C4-2B (cell line): ENCODE measurements around the gene ASB3.
"Not testable (repeated sequence)": the region's sequence is repeated elsewhere in the genome, so short reads cannot be mapped to it uniquely, and the experiment has no call there.

Experiments
- H3K27ac ChIP-seq: fragments of 450-650 bp; 2 replicates; pipeline ENCODE4 v1.5.1; 2017
- ZFX ChIP-seq: fragments of 450-650 bp; IDR thresholded peaks from 2 replicates; pipeline ENCODE4 v1.6.1; 2017
- TF ChIP-seq, protein P1 (sequence below): fragments of 450-650 bp; conservative IDR thresholded peaks from 2 replicates; pipeline ENCODE4 v1.5.1; 2017; ENCODE audit warnings: mild to moderate bottlenecking

The ASB3 gene

DNA sequence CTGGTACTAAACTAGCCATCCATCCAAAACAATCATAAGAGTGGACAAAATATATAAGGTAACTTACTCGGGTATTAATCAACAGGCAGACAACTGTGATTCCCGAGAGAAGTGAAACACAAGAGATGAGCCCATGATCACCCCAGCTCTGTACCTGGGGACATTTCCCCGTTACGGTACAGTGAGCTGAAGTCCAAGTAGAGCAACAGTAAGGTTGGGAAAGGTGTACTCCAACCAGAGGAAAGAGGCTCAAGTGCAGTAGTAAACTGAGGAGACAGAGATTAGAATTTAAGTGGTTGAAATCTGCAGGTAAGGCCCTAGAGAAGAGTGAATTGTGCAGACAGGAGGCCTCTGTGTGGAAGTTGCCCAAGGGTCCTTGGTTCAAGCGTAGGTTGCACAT lies 49.7 kb downstream of the ASB3 start:
- no peak overlapping the region for H3K27ac ChIP-seq
- no peak for TF ChIP-seq ZFX
- TF ChIP-seq, protein P1, sequence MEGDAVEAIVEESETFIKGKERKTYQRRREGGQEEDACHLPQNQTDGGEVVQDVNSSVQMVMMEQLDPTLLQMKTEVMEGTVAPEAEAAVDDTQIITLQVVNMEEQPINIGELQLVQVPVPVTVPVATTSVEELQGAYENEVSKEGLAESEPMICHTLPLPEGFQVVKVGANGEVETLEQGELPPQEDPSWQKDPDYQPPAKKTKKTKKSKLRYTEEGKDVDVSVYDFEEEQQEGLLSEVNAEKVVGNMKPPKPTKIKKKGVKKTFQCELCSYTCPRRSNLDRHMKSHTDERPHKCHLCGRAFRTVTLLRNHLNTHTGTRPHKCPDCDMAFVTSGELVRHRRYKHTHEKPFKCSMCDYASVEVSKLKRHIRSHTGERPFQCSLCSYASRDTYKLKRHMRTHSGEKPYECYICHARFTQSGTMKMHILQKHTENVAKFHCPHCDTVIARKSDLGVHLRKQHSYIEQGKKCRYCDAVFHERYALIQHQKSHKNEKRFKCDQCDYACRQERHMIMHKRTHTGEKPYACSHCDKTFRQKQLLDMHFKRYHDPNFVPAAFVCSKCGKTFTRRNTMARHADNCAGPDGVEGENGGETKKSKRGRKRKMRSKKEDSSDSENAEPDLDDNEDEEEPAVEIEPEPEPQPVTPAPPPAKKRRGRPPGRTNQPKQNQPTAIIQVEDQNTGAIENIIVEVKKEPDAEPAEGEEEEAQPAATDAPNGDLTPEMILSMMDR: no peak

DNA sequence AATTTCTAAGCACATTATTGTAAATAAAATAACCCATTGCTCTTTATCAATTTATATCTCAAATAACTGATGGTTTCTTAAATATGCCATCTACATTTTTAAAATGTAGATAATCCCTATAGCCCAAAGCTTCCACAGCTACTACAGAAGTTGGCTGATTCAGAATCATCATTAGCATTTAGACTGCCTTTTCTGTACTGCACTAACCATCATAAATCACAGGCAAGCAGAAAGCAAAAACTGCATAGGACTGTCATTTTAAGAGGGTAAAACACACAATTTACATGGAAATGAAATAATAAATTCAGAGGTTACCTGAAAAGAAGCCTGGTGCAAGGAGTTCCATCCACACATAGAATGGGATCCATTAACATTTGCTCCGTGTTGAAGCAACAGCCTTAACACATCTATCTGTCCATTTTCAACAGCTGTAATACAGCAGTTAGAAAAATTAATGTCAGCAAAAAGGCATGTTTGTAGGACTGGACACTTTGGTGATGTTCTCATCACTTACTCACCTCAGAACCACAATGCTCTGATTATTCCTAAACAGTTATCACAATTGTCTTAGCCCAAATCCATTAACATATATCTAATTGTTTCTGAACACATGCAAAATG lies 57.5 kb downstream of the ASB3 start:
- TF ChIP-seq, protein P1: no peak
- TF ChIP-seq ZFX: no peak
- no peak overlapping the region for H3K27ac ChIP-seq

DNA sequence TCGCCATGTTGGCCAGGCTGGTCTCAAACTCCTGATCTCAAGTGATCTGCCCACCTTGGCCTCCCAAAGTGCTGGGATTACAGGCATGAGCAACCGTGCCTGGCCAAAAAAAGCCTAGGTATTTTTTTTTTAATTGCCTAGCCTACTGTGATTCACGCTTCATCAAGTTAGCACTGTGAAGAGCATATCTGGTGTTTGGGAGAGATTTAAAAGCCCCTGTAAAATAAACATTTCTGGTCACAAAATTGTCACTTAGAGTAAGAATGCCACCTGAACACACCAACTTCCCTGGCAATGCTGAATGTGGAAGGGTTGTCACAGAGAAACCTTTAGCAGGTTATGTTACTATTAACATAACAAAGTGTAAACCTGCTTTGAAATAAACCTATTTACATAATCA lies 58.8 kb downstream of the ASB3 start:
- H3K27ac ChIP-seq: no peak overlapping the region
- no peak for TF ChIP-seq ZFX
- TF ChIP-seq, protein P1: no peak

DNA sequence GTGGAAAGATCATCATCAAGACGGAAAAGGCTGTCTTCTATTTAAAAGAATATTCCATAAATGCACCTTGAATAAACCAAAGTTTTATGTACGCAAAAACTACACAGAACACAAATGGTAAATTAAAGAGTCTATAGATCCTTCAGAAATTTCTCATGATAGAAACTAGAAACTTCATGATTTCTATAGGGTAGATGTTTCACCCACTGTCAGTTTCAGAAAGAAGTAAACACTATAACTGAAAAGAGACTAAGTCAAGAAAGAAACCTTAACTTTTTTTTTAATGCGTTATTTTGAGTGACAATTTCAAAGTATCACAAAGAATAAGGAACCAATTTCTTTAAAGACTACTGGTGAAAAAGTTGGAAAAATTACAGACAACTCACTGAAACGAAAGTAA lies 61.1 kb downstream of the ASB3 start:
- TF ChIP-seq ZFX: no peak
- TF ChIP-seq, protein P1: no peak
- H3K27ac ChIP-seq: no peak overlapping the region

DNA sequence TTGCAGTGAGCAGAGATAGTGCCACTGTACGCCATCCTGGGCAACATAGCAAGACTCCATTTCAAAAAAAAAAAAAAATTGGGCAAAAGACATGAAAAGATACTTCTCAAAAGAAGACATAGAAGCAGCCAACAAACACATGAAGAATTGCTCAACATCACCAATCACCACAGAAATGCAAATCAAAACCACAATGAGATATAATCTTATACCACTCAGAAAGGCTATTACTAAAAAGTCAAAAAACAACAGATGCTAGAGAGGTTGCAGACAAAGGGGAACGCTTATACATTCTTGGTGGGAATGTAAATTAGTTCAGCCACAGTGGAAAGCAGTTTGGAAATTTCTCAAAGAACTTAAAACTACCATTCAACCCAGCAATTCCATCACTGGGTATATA lies 62.2 kb downstream of the ASB3 start:
- no peak overlapping the region for H3K27ac ChIP-seq
- TF ChIP-seq, protein P1: no peak
- no peak for TF ChIP-seq ZFX

DNA sequence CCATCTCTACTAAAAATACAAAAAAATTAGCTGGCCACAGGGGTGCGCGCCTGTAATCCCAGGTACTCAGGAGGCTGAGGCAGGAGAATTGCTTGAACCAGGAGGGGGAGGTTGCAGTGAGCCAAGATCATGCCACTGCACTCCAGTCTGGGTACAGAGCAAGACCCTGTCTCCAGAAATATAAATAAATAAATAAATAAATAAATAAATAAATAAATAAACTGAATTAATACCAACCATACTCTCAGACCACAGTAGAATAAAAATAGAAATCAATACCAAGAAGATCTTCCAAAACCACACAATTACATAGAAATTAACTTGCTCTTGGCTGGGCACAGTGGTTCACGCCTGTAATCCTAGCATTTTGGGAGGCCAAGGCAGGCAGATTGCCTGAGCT lies 65.8 kb downstream of the ASB3 start:
- not testable (repeated sequence) for H3K27ac ChIP-seq

DNA sequence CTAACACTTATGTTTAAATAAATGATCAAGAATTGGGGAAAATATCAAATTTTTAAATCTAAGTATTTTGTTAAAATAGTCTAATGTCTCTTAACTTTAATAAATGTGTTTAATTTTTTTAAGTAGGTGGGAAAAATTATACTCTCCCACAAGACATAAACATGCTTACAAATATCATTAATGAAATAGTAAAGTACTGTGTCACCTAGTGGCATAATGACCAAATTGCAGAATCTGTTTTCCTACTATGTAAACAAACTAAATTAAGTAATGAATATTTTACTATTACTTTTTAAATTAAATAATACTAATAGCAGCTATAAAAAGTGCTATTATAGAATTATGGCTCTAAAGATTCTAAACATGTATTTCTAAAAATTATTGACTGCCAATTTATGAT lies 71.2 kb downstream of the ASB3 start:
- H3K27ac ChIP-seq: no peak overlapping the region
- no peak for TF ChIP-seq ZFX
- TF ChIP-seq, protein P1: peak; percentile 66

DNA sequence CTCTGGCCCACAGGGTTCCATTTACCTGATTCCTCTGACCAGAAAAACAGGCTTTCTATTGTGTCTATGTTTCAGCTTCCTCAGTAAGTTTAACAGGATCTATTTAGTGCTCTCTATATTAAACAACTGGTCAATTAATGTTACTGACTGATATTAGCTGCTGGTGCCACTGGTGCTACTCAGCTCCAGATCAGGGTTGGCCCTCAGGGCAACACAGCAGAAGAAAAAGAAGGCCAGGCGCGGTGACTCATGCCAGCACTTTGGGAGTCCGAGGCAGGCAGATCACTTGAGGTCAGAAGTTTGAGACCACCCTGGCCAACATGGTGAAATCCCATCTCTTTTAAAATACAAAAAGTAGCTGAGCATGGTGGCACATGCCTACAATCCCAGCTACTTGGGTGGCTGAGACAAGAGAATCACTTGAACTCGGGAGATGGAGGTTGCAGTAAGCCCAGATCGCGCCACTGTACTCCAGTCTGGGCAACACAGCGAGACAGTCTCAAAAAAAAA lies 75.4 kb downstream of the ASB3 start:
- H3K27ac ChIP-seq: no peak overlapping the region

More for the DNA sequence above, 75.4 kb downstream of the ASB3 start:
- TF ChIP-seq ZFX: no peak
